GM23338 (cell line): ENCODE results near the gene EPHB2. TPM values are rescaled to one million over a fixed set of nuclear protein-coding genes. Genes with fewer than 3 reads are reported as not detected.

Source experiments
- ATAC-seq: fragments of 200-7000 bp; cut with Tn5 transposase; 3 replicates; pipeline ENCODE4 v1.9.1; 2020
- DNase-seq: peaks from one replicate; pipeline ENCODE4 v3.0.0-alpha.2; 2015; ENCODE audit warnings: low spot score
- H2AFZ ChIP-seq: fragments of 200-600 bp; sonication (generic); 2 replicates; pipeline ENCODE4 v1.8.0; 2016; ENCODE audit warnings: antibody characterized with exemption, mild to moderate bottlenecking, moderate library complexity
- H3F3A ChIP-seq: fragments of 200-600 bp; sonication (generic); replicated peaks from 2 replicates; pipeline ENCODE4 v1.8.0; 2017; ENCODE audit warnings: antibody characterized with exemption, mixed run types, low read depth
- H3K27ac ChIP-seq: fragments of 200-600 bp; sonication (generic); 2 replicates; pipeline ENCODE4 v1.6.1; 2016; ENCODE audit warnings: low read depth
- H3K27me3 ChIP-seq: fragments of 200-600 bp; sonication (generic); 2 replicates; pipeline ENCODE4 v1.8.0; 2016; ENCODE audit warnings: mild to moderate bottlenecking, mixed run types, moderate library complexity; ENCODE audit not compliant: insufficient read depth
- H3K36me3 ChIP-seq: fragments of 200-600 bp; sonication (generic); 2 replicates; pipeline ENCODE4 v1.8.0; 2016; ENCODE audit warnings: mild to moderate bottlenecking; ENCODE audit not compliant: insufficient read depth
- H3K4me1 ChIP-seq: fragments of 200-600 bp; sonication (generic); 2 replicates; pipeline ENCODE4 v1.8.0; 2016; ENCODE audit warnings: mild to moderate bottlenecking, moderate library complexity; ENCODE audit not compliant: insufficient read depth
- H3K4me2 ChIP-seq: fragments of 200-600 bp; sonication (generic); 2 replicates; pipeline ENCODE4 v1.7.1; 2017; ENCODE audit warnings: mixed run types
- H3K4me3 ChIP-seq: fragments of 200-600 bp; sonication (generic); 2 replicates; pipeline ENCODE4 v1.6.1; 2016; ENCODE audit warnings: mixed run types
- H3K79me2 ChIP-seq: fragments of 200-600 bp; sonication (generic); replicated peaks from 2 replicates; pipeline ENCODE4 v1.8.0; 2017; ENCODE audit warnings: mild to moderate bottlenecking; ENCODE audit not compliant: insufficient read depth
- H3K9me2 ChIP-seq: fragments of 200-600 bp; sonication (generic); 2 replicates; pipeline ENCODE4 v1.8.0; 2017; ENCODE audit not compliant: insufficient read depth
- H4K20me1 ChIP-seq: fragments of 200-600 bp; sonication (generic); replicated peaks from 2 replicates; pipeline ENCODE4 v1.8.0; 2017; ENCODE audit warnings: mild to moderate bottlenecking; ENCODE audit not compliant: insufficient read depth
- H3K27ac Mint-ChIP-seq: 2 replicates; pipeline ENCODE4 v1.8.0; 2020; ENCODE audit warnings: inconsistent platforms, mild to moderate bottlenecking, moderate library complexity, mixed read lengths
- H3K27me3 Mint-ChIP-seq: 3 replicates; pipeline ENCODE4 v1.8.0; 2022; ENCODE audit warnings: low read depth, mild to moderate bottlenecking, moderate library complexity, mixed read lengths, inconsistent platforms; ENCODE audit not compliant: insufficient read depth, poor library complexity
- H3K36me3 Mint-ChIP-seq: 3 replicates; pipeline ENCODE4 v1.8.0; 2021; ENCODE audit warnings: low read depth, mild to moderate bottlenecking, inconsistent platforms, moderate library complexity, mixed read lengths
- H3K4me1 Mint-ChIP-seq: 3 replicates; pipeline ENCODE4 v1.8.0; 2020; ENCODE audit warnings: mild to moderate bottlenecking, inconsistent platforms, mixed read lengths
- H3K4me3 Mint-ChIP-seq: 3 replicates; pipeline ENCODE4 v1.8.0; 2021; ENCODE audit warnings: moderate library complexity, mild to moderate bottlenecking, inconsistent platforms, mixed read lengths
- H3K9me3 Mint-ChIP-seq: 3 replicates; pipeline ENCODE4 v1.8.0; 2020; ENCODE audit warnings: moderate library complexity, mild to moderate bottlenecking, inconsistent platforms, mixed read lengths
- CREB1 ChIP-seq: fragments of 250-450 bp; sonication (Bioruptor Pico); IDR thresholded peaks from 2 replicates; pipeline ENCODE4 v1.5.0; 2020; ENCODE audit warnings: low read depth, mild to moderate bottlenecking, moderate library complexity
- EZH2 ChIP-seq: fragments of 200-600 bp; sonication (generic); IDR thresholded peaks from one replicate; pipeline ENCODE4 v1.8.0; 2017; ENCODE audit warnings: antibody characterized with exemption, mild to moderate bottlenecking, low read depth; ENCODE audit not compliant: unreplicated experiment
- EZH2phosphoT487 ChIP-seq: fragments of 200-600 bp; sonication (generic); IDR thresholded peaks from one replicate; pipeline ENCODE4 v1.8.1; 2018; ENCODE audit warnings: antibody characterized with exemption; ENCODE audit not compliant: unreplicated experiment
- JUNB ChIP-seq: IDR thresholded peaks from one replicate; pipeline ENCODE4 v1.6.1; 2016; ENCODE audit warnings: antibody characterized with exemption; ENCODE audit not compliant: unreplicated experiment
- STAT1 ChIP-seq: IDR thresholded peaks from one replicate; pipeline ENCODE4 v1.6.1; 2016; ENCODE audit warnings: antibody characterized with exemption; ENCODE audit not compliant: unreplicated experiment
- ZNF114 ChIP-seq: fragments of 250-450 bp; sonication (Bioruptor Pico); IDR thresholded peaks from 2 replicates; pipeline ENCODE4 v1.5.0; 2020; ENCODE audit warnings: mild to moderate bottlenecking, moderate library complexity
- ZNF331 ChIP-seq: fragments of 250-450 bp; sonication (Bioruptor Pico); IDR thresholded peaks from 2 replicates; pipeline ENCODE4 v1.5.0; 2020; ENCODE audit warnings: low read depth, mild to moderate bottlenecking, moderate library complexity
- polyA plus RNA-seq: library from polyadenylated mRNA; unstranded; fragments of >200 nt; fragmentation: Nextera tagmentation; extraction: Ambion mirVana; gene quantifications from 2 replicates; pipeline ENCODE4 v1.2.1, GENCODE V29; 2016
- total RNA-seq: library from RNA; depleted of rRNA; stranded (reverse); fragments of >200 nt; shearing (Covaris generic); gene quantifications from 2 replicates; pipeline ENCODE4 v1.2.3, GENCODE V29; 2014
- TF ChIP-seq, protein P1 (sequence below): IDR thresholded peaks from one replicate; pipeline ENCODE4 v1.6.1; 2018; ENCODE audit warnings: antibody characterized with exemption; ENCODE audit not compliant: unreplicated experiment
- TF ChIP-seq, protein P2 (sequence below): fragments of 250-450 bp; sonication (Bioruptor Pico); IDR thresholded peaks from 2 replicates; pipeline ENCODE4 v1.5.0; 2020; ENCODE audit warnings: mild to moderate bottlenecking, moderate library complexity

Gene EPHB2
- total and polyA plus RNA-seq, 2 experiments from 2014 or later, result 4.1 to 20.1 TPM

DNA sequence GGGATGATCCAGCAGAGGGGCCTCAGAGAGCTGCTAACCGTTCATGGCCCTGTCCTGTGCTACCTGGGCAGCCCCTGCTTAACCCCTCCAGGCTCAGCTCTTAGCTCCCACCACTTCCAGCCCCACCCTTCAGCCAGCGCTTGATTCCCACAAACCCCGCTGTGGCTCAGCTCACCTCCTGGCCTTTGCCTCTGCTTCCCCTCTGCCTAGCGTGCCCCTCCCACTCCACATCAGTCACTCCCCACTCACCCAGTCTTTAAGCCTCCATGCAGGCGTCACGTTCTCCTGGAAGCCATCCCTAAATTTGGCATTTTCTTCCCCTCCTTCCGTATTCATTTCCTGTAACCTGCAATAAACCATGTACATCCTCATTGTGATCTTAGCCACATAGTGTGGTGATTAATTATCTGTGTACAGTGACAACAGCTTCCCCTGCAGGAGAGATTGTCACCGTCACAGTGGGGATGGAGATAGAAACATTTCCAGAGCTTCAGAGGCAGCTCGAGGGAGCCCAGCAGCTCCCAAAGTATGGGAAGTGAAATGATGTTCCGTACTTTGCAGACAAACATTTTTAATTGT lies 65.5 kb downstream of the EPHB2 start:
- Mint-ChIP-seq H3K4me1 (peaks cover 10% of the 10 kb centered on the region), H3K27me3 (peaks cover 7% of the 10 kb centered on the region), H3K9me3 (no peaks in the 10 kb centered on the region), H3K4me3 (no peak overlapping the region), H3K36me3 (no peaks in the 10 kb centered on the region), H3K27ac (no peak overlapping the region)
- no peaks in the 10 kb centered on the region for H3K36me3 ChIP-seq
- H3K4me1 ChIP-seq, result no peaks in the 10 kb centered on the region; the same call in 1 of the 2 replicates
- H3K27ac ChIP-seq, result no peak overlapping the region
- H3K4me2 ChIP-seq, result no peak overlapping the region
- no peaks in the 10 kb centered on the region for H4K20me1 ChIP-seq
- ATAC-seq (no peak), DNase-seq (no peak)
- H3K27me3 ChIP-seq, result no peaks in the 10 kb centered on the region
- H3F3A ChIP-seq, result no peaks in the 10 kb centered on the region
- no peaks in the 10 kb centered on the region for H3K79me2 ChIP-seq
- no peak overlapping the region for H2AFZ ChIP-seq
- TF ChIP-seq ZNF331 (no peak), EZH2 (no peak), ZNF114 (CRISPR knock-in tag) (no peak), JUNB (no peak), STAT1 (no peak), EZH2phosphoT487 (no peak)
- TF ChIP-seq, protein P1, sequence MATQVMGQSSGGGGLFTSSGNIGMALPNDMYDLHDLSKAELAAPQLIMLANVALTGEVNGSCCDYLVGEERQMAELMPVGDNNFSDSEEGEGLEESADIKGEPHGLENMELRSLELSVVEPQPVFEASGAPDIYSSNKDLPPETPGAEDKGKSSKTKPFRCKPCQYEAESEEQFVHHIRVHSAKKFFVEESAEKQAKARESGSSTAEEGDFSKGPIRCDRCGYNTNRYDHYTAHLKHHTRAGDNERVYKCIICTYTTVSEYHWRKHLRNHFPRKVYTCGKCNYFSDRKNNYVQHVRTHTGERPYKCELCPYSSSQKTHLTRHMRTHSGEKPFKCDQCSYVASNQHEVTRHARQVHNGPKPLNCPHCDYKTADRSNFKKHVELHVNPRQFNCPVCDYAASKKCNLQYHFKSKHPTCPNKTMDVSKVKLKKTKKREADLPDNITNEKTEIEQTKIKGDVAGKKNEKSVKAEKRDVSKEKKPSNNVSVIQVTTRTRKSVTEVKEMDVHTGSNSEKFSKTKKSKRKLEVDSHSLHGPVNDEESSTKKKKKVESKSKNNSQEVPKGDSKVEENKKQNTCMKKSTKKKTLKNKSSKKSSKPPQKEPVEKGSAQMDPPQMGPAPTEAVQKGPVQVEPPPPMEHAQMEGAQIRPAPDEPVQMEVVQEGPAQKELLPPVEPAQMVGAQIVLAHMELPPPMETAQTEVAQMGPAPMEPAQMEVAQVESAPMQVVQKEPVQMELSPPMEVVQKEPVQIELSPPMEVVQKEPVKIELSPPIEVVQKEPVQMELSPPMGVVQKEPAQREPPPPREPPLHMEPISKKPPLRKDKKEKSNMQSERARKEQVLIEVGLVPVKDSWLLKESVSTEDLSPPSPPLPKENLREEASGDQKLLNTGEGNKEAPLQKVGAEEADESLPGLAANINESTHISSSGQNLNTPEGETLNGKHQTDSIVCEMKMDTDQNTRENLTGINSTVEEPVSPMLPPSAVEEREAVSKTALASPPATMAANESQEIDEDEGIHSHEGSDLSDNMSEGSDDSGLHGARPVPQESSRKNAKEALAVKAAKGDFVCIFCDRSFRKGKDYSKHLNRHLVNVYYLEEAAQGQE, result no peak
- no peaks in the 10 kb centered on the region for H3K9me2 ChIP-seq
- H3K4me3 ChIP-seq, result no peak overlapping the region

GRCh38 chr1:22777388-22778057 lies 66.9 kb downstream of the EPHB2 start:
- H3K36me3 ChIP-seq, result no peaks in the 10 kb centered on the region
- no peaks in the 10 kb centered on the region for H3K79me2 ChIP-seq
- no peak overlapping the region for H2AFZ ChIP-seq
- H3K27ac ChIP-seq, result no peak overlapping the region
- no peaks in the 10 kb centered on the region for H3K36me3 Mint-ChIP-seq
- H4K20me1 ChIP-seq, result no peaks in the 10 kb centered on the region
- no peak overlapping the region for H3K27ac Mint-ChIP-seq
- no peaks in the 10 kb centered on the region for H3K27me3 ChIP-seq
- no peak overlapping the region for H3K4me3 ChIP-seq
- no peak overlapping the region for H3K4me3 Mint-ChIP-seq
- peaks cover 7% of the 10 kb centered on the region for H3K27me3 Mint-ChIP-seq
- H3K9me2 ChIP-seq, result no peaks in the 10 kb centered on the region
- peaks cover 16% of the 10 kb centered on the region for H3K4me1 Mint-ChIP-seq
- DNase-seq, result no peak
- no peaks in the 10 kb centered on the region for H3K9me3 Mint-ChIP-seq
- no peaks in the 10 kb centered on the region for H3F3A ChIP-seq
- ATAC-seq, result no peak
- peaks cover 3% of the 10 kb centered on the region; the same call in 1 of the 2 replicates for H3K4me1 ChIP-seq
- no peak overlapping the region for H3K4me2 ChIP-seq
- no peak for TF ChIP-seq JUNB
- no peak for TF ChIP-seq EZH2
- TF ChIP-seq EZH2phosphoT487, result no peak
- no peak for TF ChIP-seq CREB1 (CRISPR knock-in tag)
- TF ChIP-seq, protein P2, sequence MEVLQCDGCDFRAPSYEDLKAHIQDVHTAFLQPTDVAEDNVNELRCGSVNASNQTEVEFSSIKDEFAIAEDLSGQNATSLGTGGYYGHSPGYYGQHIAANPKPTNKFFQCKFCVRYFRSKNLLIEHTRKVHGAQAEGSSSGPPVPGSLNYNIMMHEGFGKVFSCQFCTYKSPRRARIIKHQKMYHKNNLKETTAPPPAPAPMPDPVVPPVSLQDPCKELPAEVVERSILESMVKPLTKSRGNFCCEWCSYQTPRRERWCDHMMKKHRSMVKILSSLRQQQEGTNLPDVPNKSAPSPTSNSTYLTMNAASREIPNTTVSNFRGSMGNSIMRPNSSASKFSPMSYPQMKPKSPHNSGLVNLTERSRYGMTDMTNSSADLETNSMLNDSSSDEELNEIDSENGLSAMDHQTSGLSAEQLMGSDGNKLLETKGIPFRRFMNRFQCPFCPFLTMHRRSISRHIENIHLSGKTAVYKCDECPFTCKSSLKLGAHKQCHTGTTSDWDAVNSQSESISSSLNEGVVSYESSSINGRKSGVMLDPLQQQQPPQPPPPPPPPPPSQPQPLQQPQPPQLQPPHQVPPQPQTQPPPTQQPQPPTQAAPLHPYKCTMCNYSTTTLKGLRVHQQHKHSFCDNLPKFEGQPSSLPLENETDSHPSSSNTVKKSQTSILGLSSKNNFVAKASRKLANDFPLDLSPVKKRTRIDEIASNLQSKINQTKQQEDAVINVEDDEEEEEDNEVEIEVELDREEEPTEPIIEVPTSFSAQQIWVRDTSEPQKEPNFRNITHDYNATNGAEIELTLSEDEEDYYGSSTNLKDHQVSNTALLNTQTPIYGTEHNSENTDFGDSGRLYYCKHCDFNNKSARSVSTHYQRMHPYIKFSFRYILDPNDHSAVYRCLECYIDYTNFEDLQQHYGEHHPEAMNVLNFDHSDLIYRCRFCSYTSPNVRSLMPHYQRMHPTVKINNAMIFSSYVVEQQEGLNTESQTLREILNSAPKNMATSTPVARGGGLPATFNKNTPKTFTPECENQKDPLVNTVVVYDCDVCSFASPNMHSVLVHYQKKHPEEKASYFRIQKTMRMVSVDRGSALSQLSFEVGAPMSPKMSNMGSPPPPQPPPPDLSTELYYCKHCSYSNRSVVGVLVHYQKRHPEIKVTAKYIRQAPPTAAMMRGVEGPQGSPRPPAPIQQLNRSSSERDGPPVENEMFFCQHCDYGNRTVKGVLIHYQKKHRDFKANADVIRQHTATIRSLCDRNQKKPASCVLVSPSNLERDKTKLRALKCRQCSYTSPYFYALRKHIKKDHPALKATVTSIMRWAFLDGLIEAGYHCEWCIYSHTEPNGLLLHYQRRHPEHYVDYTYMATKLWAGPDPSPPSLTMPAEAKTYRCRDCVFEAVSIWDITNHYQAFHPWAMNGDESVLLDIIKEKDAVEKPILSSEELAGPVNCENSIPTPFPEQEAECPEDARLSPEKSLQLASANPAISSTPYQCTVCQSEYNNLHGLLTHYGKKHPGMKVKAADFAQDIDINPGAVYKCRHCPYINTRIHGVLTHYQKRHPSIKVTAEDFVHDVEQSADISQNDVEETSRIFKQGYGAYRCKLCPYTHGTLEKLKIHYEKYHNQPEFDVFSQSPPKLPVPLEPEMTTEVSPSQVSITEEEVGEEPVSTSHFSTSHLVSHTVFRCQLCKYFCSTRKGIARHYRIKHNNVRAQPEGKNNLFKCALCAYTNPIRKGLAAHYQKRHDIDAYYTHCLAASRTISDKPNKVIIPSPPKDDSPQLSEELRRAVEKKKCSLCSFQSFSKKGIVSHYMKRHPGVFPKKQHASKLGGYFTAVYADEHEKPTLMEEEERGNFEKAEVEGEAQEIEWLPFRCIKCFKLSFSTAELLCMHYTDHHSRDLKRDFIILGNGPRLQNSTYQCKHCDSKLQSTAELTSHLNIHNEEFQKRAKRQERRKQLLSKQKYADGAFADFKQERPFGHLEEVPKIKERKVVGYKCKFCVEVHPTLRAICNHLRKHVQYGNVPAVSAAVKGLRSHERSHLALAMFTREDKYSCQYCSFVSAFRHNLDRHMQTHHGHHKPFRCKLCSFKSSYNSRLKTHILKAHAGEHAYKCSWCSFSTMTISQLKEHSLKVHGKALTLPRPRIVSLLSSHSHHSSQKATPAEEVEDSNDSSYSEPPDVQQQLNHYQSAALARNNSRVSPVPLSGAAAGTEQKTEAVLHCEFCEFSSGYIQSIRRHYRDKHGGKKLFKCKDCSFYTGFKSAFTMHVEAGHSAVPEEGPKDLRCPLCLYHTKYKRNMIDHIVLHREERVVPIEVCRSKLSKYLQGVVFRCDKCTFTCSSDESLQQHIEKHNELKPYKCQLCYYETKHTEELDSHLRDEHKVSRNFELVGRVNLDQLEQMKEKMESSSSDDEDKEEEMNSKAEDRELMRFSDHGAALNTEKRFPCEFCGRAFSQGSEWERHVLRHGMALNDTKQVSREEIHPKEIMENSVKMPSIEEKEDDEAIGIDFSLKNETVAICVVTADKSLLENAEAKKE, result no peak
- no peak for TF ChIP-seq ZNF331
- no peak for TF ChIP-seq ZNF114 (CRISPR knock-in tag)
